DND-41 (cell line): ENCODE measurements around the gene PAPOLB.

ENCODE experiments used
- CTCF ChIP-seq: IDR thresholded peaks from 2 replicates; pipeline ENCODE4 v1.5.1; 2012; ENCODE audit warnings: borderline replicate concordance, low read length, moderate library complexity, mild to moderate bottlenecking; ENCODE audit not compliant: poor library complexity, severe bottlenecking; ENCODE audit errors: extremely low read depth
- EZH2 ChIP-seq: IDR thresholded peaks from 3 replicates; pipeline ENCODE4 v1.6.1; 2012; ENCODE audit warnings: borderline replicate concordance, low read depth, mild to moderate bottlenecking, moderate library complexity, low read length, inconsistent platforms; ENCODE audit not compliant: severe bottlenecking

- no peak for TF ChIP-seq CTCF
- no peak for TF ChIP-seq EZH2
These were observed 28.7 kb downstream of the PAPOLB start for GRCh38 chr7:4833176-4833575.
